Suprapubic skin (tissue), 3 donors: Measurements from ENCODE around the gene XPO6.

Experiments
- EP300 ChIP-seq: sonication (generic); formaldehyde crosslinking; IDR thresholded peaks from one replicate; pipeline ENCODE4 v1.6.1; 2017; ENCODE audit warnings: antibody characterized with exemption
- POLR2A ChIP-seq, 2 donors: fragments of 450-650 bp; IDR thresholded peaks; one replicate each; pipeline ENCODE4 v1.6.1; 2017; ENCODE audit warnings: antibody characterized with exemption in 2 of 2, mild to moderate bottlenecking in 2 of 2, moderate library complexity in 2 of 2
- TF ChIP-seq, protein P1 (sequence below), 2 donors: fragments of 200-600 bp in 1 of 2; fragments of 450-650 bp in 1 of 2; sonication (generic) in 1 of 2; IDR thresholded peaks; one replicate each; pipeline ENCODE4 v1.5.1; 2016 to 2019; ENCODE audit warnings: antibody characterized with exemption in 2 of 2, mild to moderate bottlenecking in 1 of 2, moderate library complexity in 1 of 2

DNA sequence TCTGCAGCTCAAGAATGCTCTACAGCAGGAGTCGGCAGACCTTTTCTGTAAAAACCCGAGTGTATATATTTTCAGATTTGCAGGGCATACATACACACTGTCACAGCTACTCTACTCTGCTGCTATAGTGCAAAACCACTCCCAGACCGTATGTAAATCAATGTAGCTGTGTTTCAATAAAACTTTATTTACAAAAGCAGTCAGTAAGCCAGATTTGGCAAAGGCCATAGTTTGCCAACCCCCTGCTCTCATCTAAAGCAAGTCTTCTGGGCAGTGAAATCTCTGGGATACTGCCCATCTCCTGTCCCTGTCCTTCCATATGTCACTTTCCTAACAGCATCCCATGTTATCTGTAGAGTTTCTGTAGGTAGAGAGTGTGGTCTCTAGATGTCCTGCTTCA is 91.0 kb downstream of the XPO6 start:
- TF ChIP-seq, protein P1, sequence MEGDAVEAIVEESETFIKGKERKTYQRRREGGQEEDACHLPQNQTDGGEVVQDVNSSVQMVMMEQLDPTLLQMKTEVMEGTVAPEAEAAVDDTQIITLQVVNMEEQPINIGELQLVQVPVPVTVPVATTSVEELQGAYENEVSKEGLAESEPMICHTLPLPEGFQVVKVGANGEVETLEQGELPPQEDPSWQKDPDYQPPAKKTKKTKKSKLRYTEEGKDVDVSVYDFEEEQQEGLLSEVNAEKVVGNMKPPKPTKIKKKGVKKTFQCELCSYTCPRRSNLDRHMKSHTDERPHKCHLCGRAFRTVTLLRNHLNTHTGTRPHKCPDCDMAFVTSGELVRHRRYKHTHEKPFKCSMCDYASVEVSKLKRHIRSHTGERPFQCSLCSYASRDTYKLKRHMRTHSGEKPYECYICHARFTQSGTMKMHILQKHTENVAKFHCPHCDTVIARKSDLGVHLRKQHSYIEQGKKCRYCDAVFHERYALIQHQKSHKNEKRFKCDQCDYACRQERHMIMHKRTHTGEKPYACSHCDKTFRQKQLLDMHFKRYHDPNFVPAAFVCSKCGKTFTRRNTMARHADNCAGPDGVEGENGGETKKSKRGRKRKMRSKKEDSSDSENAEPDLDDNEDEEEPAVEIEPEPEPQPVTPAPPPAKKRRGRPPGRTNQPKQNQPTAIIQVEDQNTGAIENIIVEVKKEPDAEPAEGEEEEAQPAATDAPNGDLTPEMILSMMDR (IDR thresholded peaks at IDR 0.05) = no peak
- no peak for TF ChIP-seq EP300
- TF ChIP-seq POLR2A (IDR thresholded peaks at IDR 0.05) = no peak
